ENCODE results near the gene STH. TPM values are rescaled to one million over a fixed set of nuclear protein-coding genes. Genes with fewer than 3 reads are reported as not detected.

STH gene
- total and polyA plus RNA-seq, 2 of the 4 experiments (the other 2 are of a cell fraction), result not detected

- no peak overlapping the region for H2BK5ac ChIP-seq (ENCODE audit: low read depth, low read length, poor library complexity, severe bottlenecking)
- CTCF ChIA-PET, result interaction anchor here (0.8 kb wide), 1 partner anchor 153 kb away, joined by 3 read pairs; the partner anchor contains the start of gene KANSL1
- no peak overlapping the region for H4K8ac ChIP-seq (ENCODE audit: low read depth in 2 of 2, low read length in 2 of 2)
- no peak overlapping the region for H3K4me3 ChIP-seq (ENCODE audit: insufficient read depth, low read depth, low read length)
- H3K4me1 ChIP-seq (ENCODE audit: control insufficient read depth, insufficient read depth, low read length), result no peaks in the 10 kb centered on the region
- dilution Hi-C loops (cut with HindIII; ENCODE audit: low sequenced_read_pairs, unreplicated experiment), result no loop called here
- H3K9me1 ChIP-seq (ENCODE audit: insufficient read depth, low read length), result no peaks in the 10 kb centered on the region
- DNase-seq, result no peak
- in situ Hi-C loops (cut with MboI; ENCODE audit: low sequenced_read_pairs), result no loop called here
- H4K91ac ChIP-seq (ENCODE audit: insufficient read depth, low read depth, low read length), result no peak overlapping the region
- no peak overlapping the region for H3K9ac ChIP-seq (ENCODE audit: low read depth, low read length)
- H3K36me3 ChIP-seq (ENCODE audit: control insufficient read depth, insufficient read depth, low read length), result peaks cover 46% of the 10 kb centered on the region
- H3K27me3 ChIP-seq (ENCODE audit: control insufficient read depth, insufficient read depth, low read length), result no peaks in the 10 kb centered on the region
- no peaks in the 10 kb centered on the region for H3K9me3 ChIP-seq (ENCODE audit: control insufficient read depth, insufficient read depth, low read length)
- no peak for ATAC-seq (ENCODE audit: low read depth)
- POLR2A ChIA-PET (ENCODE audit: unreplicated experiment), result no interaction called here
- no peak overlapping the region for H2BK120ac ChIP-seq (ENCODE audit: low read depth, low read length)
- H3K18ac ChIP-seq (ENCODE audit: low read depth, low read length), result no peak overlapping the region
- no peak overlapping the region for H3K27ac ChIP-seq (ENCODE audit: insufficient read depth, low read length)
- H2BK15ac ChIP-seq (ENCODE audit: low read depth, low read length), result no peak overlapping the region
- TF ChIP-seq ELK1 (IDR thresholded peaks at IDR 0.05; ENCODE audit: borderline replicate concordance, low read depth, low read length) (no peak), MAFK (IDR thresholded peaks at IDR 0.05; ENCODE audit: low read depth, low read length) (no peak), RFX5 (IDR thresholded peaks at IDR 0.05; ENCODE audit: low read depth, low read length) (no peak), BHLHE40 (IDR thresholded peaks at IDR 0.05; ENCODE audit: low read depth, low read length) (no peak)
- H2BK20ac ChIP-seq (ENCODE audit: low read depth, low read length), result no peak overlapping the region
- H3K4ac ChIP-seq (ENCODE audit: low read depth, low read length), result no peak overlapping the region
- peaks cover 10% of the 10 kb centered on the region; the same call in 1 of the 2 replicates for H4K20me1 ChIP-seq (ENCODE audit: insufficient read depth, low read length)
- no peak overlapping the region for H2AK5ac ChIP-seq (ENCODE audit: low read depth, low read length)
- no peak overlapping the region for H2AFZ ChIP-seq (replicated peaks; ENCODE audit: low read length, poor library complexity)
- no peak overlapping the region for H2AK9ac ChIP-seq (replicated peaks; ENCODE audit: low read depth, low read length, poor library complexity)
- H4K5ac ChIP-seq (ENCODE audit: low read depth, low read length), result no peak overlapping the region
- H3K56ac ChIP-seq (ENCODE audit: extremely low read depth, insufficient read depth, low read length), result no peak overlapping the region
- intact Hi-C loops (cut with micrococcal nuclease), result loop anchor here (10.0 kb wide), 1 partner anchor 55 kb away; no protein-coding TSS in a partner anchor
- no TSS peak for BruUV-seq (replicated peaks)
- 80% methylated on average over 1 of the region's 5 CpGs; no CpG with 5 or more reads in 1 of the 2 experiments for WGBS, 2 experiments (ENCODE audit: extremely low coverage in 2 of 2, insufficient read length in 1 of 2)
- H3K4me2 ChIP-seq (ENCODE audit: low read depth, low read length), result no peak overlapping the region
- H3K23ac ChIP-seq (ENCODE audit: low read depth, low read length), result no peak overlapping the region
- peaks cover 33 to 40% of the 10 kb centered on the region in 2 experiments for H3K79me1 ChIP-seq (ENCODE audit: low read depth in 1 of 2, low read length in 2 of 2)
- H3K14ac ChIP-seq (replicated peaks; ENCODE audit: low read depth, low read length), result no peak overlapping the region
Observed at GRCh38 chr17:46039592-46040186, 40.6 kb downstream of the STH start.

All from IMR-90 (cell line).